ENCODE data around the gene MPHOSPH10.

GRCh38 chr2:71156573-71156972 lies 26.1 kb downstream of the MPHOSPH10 start:
- TF ChIP-seq, protein P1, sequence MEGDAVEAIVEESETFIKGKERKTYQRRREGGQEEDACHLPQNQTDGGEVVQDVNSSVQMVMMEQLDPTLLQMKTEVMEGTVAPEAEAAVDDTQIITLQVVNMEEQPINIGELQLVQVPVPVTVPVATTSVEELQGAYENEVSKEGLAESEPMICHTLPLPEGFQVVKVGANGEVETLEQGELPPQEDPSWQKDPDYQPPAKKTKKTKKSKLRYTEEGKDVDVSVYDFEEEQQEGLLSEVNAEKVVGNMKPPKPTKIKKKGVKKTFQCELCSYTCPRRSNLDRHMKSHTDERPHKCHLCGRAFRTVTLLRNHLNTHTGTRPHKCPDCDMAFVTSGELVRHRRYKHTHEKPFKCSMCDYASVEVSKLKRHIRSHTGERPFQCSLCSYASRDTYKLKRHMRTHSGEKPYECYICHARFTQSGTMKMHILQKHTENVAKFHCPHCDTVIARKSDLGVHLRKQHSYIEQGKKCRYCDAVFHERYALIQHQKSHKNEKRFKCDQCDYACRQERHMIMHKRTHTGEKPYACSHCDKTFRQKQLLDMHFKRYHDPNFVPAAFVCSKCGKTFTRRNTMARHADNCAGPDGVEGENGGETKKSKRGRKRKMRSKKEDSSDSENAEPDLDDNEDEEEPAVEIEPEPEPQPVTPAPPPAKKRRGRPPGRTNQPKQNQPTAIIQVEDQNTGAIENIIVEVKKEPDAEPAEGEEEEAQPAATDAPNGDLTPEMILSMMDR (IDR thresholded peaks at IDR 0.05; ENCODE audit: borderline replicate concordance, extremely low read depth, low read length, poor library complexity, severe bottlenecking), result no peak
- TF ChIP-seq EZH2 (IDR thresholded peaks at IDR 0.05; ENCODE audit: borderline replicate concordance, low read depth, low read length, severe bottlenecking), result no peak

All from DND-41 (cell line).